Measurements from ENCODE around the gene SLC35E3.
A peak's percentile ranks its signal among the peaks of the same experiment; 100 is the strongest.

SLC35E3 gene

GRCh38 chr12:68771223-68771925 lies 25.4 kb downstream of the SLC35E3 start:
- peak; percentile 82 for DNase-seq

- no peak for DNase-seq
Measured at GRCh38 chr12:68772714-68773113, 26.7 kb downstream of the SLC35E3 start.

GRCh38 chr12:68773582-68773981 lies 27.6 kb downstream of the SLC35E3 start:
- DNase-seq = no peak

- no peak for DNase-seq
Measured at GRCh38 chr12:68775121-68775630, 29.2 kb downstream of the SLC35E3 start.

GRCh38 chr12:68776976-68777610 lies 31.1 kb downstream of the SLC35E3 start:
- no peak for DNase-seq

- DNase-seq = no peak
Measured at GRCh38 chr12:68779280-68779679, 33.3 kb downstream of the SLC35E3 start.

- no peak for DNase-seq
Measured at GRCh38 chr12:68780731-68781130, 34.8 kb downstream of the SLC35E3 start.

- DNase-seq = no peak
Measured at GRCh38 chr12:68781728-68782127, 35.8 kb downstream of the SLC35E3 start.

GRCh38 chr12:68784015-68784414 lies 38.0 kb downstream of the SLC35E3 start:
- DNase-seq = peak; percentile 67

- DNase-seq = no peak
Measured at GRCh38 chr12:68785358-68785757, 39.4 kb downstream of the SLC35E3 start.

GRCh38 chr12:68785823-68786222 lies 39.8 kb downstream of the SLC35E3 start:
- DNase-seq = no peak

GRCh38 chr12:68786929-68787328 lies 41.0 kb downstream of the SLC35E3 start:
- peak; percentile 65 for DNase-seq

GRCh38 chr12:68788554-68789143 lies 42.7 kb downstream of the SLC35E3 start:
- no peak for DNase-seq

GRCh38 chr12:68789144-68789878 lies 43.3 kb downstream of the SLC35E3 start:
- DNase-seq = no peak

- DNase-seq = no peak
Measured at GRCh38 chr12:68790081-68790951, 44.3 kb downstream of the SLC35E3 start.

- DNase-seq = no peak
Measured at GRCh38 chr12:68790952-68791234, 44.9 kb downstream of the SLC35E3 start.

GRCh38 chr12:68791897-68792481 lies 46.0 kb downstream of the SLC35E3 start:
- no peak for DNase-seq

- peak; percentile 88 for DNase-seq
Measured at GRCh38 chr12:68792952-68793351, 47.0 kb downstream of the SLC35E3 start.

- no peak for DNase-seq
Measured at GRCh38 chr12:68793436-68793835, 47.5 kb downstream of the SLC35E3 start.

- DNase-seq = no peak
Measured at GRCh38 chr12:68793975-68794652, 48.1 kb downstream of the SLC35E3 start.

GRCh38 chr12:68794653-68795251 lies 48.8 kb downstream of the SLC35E3 start:
- no peak for DNase-seq
